Right lobe of liver (tissue), 4 donors: ENCODE measurements around the gene REPS2.

Source experiments
- CTCF ChIP-seq, 4 donors: fragments of 200-600 bp in 3 of 4; fragments of 450-650 bp in 1 of 4; IDR thresholded peaks; one replicate each; pipeline versions ENCODE4 v1.5.1 to v1.8.0; 2016 to 2022; ENCODE audit warnings: antibody characterized with exemption in 4 of 4, mild to moderate bottlenecking in 2 of 4
- POLR2A ChIP-seq: fragments of 450-650 bp; IDR thresholded peaks from one replicate; pipeline ENCODE4 v1.6.1; 2017; ENCODE audit warnings: antibody characterized with exemption, mild to moderate bottlenecking
- donor health status: DM: no; HTN: no; CAD: no.
- donor health status: DM: no; HTN: no; CAD: no.
- donor health status: DM: no; HTN: yes; CAD: no.

- TF ChIP-seq CTCF (IDR thresholded peaks at IDR 0.05) (no peak), POLR2A (no peak)
Measured at GRCh38 chrX:17072721-17073230, 126.3 kb downstream of the REPS2 start.
